Measurements from ENCODE around the gene GUCY2C. TPM values are rescaled to one million over a fixed set of nuclear protein-coding genes. Genes with fewer than 3 reads are reported as not detected.

The GUCY2C gene
- total and polyA plus RNA-seq, 10 of the 15 experiments (the other 5 are each of a cell fraction or from before 2014, with no cell fraction given), result 0.08 to 0.60 (median 0.17) TPM

- TF ChIP-seq BHLHE40 (IDR thresholded peaks at IDR 0.05; ENCODE audit: borderline replicate concordance in 1 of 2, low read depth in 2 of 2, low read length in 1 of 2) (no peak), YY1 (IDR thresholded peaks at IDR 0.05; ENCODE audit: low read depth, low read length) (no peak), TCF3 (IDR thresholded peaks at IDR 0.05; ENCODE audit: borderline replicate concordance, insufficient read depth, low read depth, low read length) (no peak)
Measured at GRCh38 chr12:14729586-14729985, 33.2 kb upstream of the GUCY2C start (continued).

DNA sequence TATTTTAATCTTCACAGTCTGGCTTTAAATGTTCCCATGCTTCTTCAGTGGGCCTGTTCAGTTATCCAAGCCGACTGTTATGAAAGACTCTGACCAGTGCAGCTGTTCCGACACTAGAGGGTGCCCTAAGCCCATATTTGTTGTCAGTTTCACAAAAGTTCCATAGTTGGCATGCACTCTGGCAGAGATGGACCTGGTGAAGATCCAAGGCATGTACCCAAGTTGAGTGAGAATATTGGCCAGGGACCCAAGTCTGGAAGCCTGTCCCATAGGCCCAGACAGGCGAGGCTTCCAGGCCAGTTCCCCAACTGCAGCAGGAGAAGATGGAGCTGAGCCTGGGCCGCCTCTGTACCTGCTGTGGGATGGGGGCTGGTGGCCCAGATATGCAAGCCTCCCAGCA, 27.4 kb upstream of the GUCY2C start:
- ChIA-PET POLR2A (no interaction called here), CTCF (interaction anchor here (0.6 to 2.2 kb wide), 29 partner anchors 11 to 861 kb away, joined by 3 to 13 read pairs (median 4); partner anchors contain the start of genes ART4, GUCY2C and RERG), SMC1A (ENCODE audit: uncharacterized antibody, unreplicated experiment) (interaction anchor here (0.6 to 2.0 kb wide), 10 partner anchors 9 to 1272 kb away, joined by 3 to 10 read pairs (median 4); no protein-coding TSS in a partner anchor), RAD21 (ENCODE audit: unreplicated experiment) (interaction anchor here (0.7 to 1.8 kb wide), 13 partner anchors 9 to 861 kb away, joined by 3 to 20 read pairs (median 4); no protein-coding TSS in a partner anchor)
- Histone ChIP-seq H3K4me3 (no peak overlapping the region), H3K27ac (ENCODE audit: control insufficient read depth, insufficient read depth) (no peak overlapping the region), H4K20me1 (ENCODE audit: control insufficient read depth, insufficient read depth) (no peaks in the 10 kb centered on the region), H3K4me1 (ENCODE audit: control insufficient read depth, insufficient read depth, low read length) (no peaks in the 10 kb centered on the region), H3K9me3 (replicated peaks; ENCODE audit: control insufficient read depth, insufficient read depth, low read length) (peaks cover 1% of the 10 kb centered on the region; the same call in 2 of the 3 replicates), H3K4me2 (ENCODE audit: control insufficient read depth, insufficient read depth) (no peak overlapping the region), H3K27me3 (replicated peaks in 1 of 2; ENCODE audit: control insufficient read depth in 2 of 2, insufficient read depth in 2 of 2, low read length in 1 of 2) (no peaks in the 10 kb centered on the region), H2AFZ (ENCODE audit: control insufficient read depth, low read depth, low read length) (no peak overlapping the region), H3K36me3 (ENCODE audit: control insufficient read depth in 2 of 2, insufficient read depth in 2 of 2, low read length in 1 of 2) (no peaks in the 10 kb centered on the region), H3K9ac (ENCODE audit: control insufficient read depth, insufficient read depth, low read length) (no peak overlapping the region), H3K79me2 (ENCODE audit: control insufficient read depth, insufficient read depth, low read length) (no peaks in the 10 kb centered on the region)
- intact Hi-C loops (cut with micrococcal nuclease; ENCODE audit: unreplicated experiment) (loop anchor here (1.0 to 5.0 kb wide), 4 partner anchors 121 to 545 kb away; partner anchors contain the start of gene RERG), in situ Hi-C loops (cut with MboI) (loop anchor here (5.0 to 10.0 kb wide), 3 partner anchors 274 to 541 kb away; no protein-coding TSS in a partner anchor)
- DNase-seq (ENCODE audit: low read depth, low spot score) (peak; percentile 37), ATAC-seq (peak; percentile 88), FAIRE-seq (no peak)
- no TSS peak for BruUV-seq (replicated peaks)
- 19% methylated on average over 4 of the region's 4 CpGs for WGBS (ENCODE audit: insufficient coverage, insufficient replicate concordance, low lambda C conversion rate, missing lambda C conversion rate)
- TF ChIP-seq RAD21 (IDR thresholded peaks at IDR 0.05; ENCODE audit: insufficient read depth, low read depth, low read length) (peak; percentile 79), ZBTB4 (CRISPR knock-in tag; IDR thresholded peaks at IDR 0.05) (no peak), ZBTB33 (IDR thresholded peaks at IDR 0.05) (no peak), NR2C1 (IDR thresholded peaks at IDR 0.05) (no peak), CEBPB (IDR thresholded peaks at IDR 0.05; ENCODE audit: borderline replicate concordance in 1 of 2, low read depth in 2 of 2, low read length in 2 of 2) (no peak), PAX8 (IDR thresholded peaks at IDR 0.05) (no peak), NFIC (IDR thresholded peaks at IDR 0.05; ENCODE audit: low read depth, low read length) (no peak), SIN3A (IDR thresholded peaks at IDR 0.05; ENCODE audit: low read depth, low read length) (no peak), MEF2B (IDR thresholded peaks at IDR 0.05; ENCODE audit: partially characterized antibody, poor library complexity, severe bottlenecking) (no peak), MYC (IDR thresholded peaks at IDR 0.05; ENCODE audit: insufficient read depth, insufficient read length, insufficient replicate concordance, low read length, severe bottlenecking) (no peak), SUPT20H (IDR thresholded peaks at IDR 0.05; ENCODE audit: borderline replicate concordance, control insufficient read depth, low read depth, low read length) (no peak), NKRF (conservative IDR thresholded peaks at IDR 0.05) (no peak)

Data from GM12878 (cell line).